HG03442 (cell line): ENCODE results near the gene BRICD5.
A peak's percentile ranks its signal among the peaks of the same experiment; 100 is the strongest.
"Not testable (repeated sequence)": the region's sequence is repeated elsewhere in the genome, so short reads cannot be mapped to it uniquely, and the experiment has no call there.

Source experiments
- ATAC-seq: cut with Tn5 transposase; IDR thresholded peaks from one replicate; pipeline ENCODE4 v1.9.1; 2021; ENCODE audit warnings: mild to moderate bottlenecking, moderate library complexity; ENCODE audit not compliant: unreplicated experiment

Gene BRICD5

GRCh38 chr16:2210386-2211365 lies at the start of gene BRICD5:
Gene BRICD5, minus strand, starts transcription at chr16:2210863. Its CDS starts 30 bp downstream, at chr16:2210833.
- no peak for ATAC-seq

- no peak for ATAC-seq
Measured at GRCh38 chr16:2260250-2260649, 49.6 kb upstream of the BRICD5 start.

GRCh38 chr16:2258530-2258929 lies 47.9 kb upstream of the BRICD5 start:
- ATAC-seq: not testable (repeated sequence)

- no peak for ATAC-seq
Measured at GRCh38 chr16:2257726-2258125, 47.1 kb upstream of the BRICD5 start.

GRCh38 chr16:2256531-2257140 lies 46.0 kb upstream of the BRICD5 start:
- no peak for ATAC-seq

GRCh38 chr16:2253293-2253692 lies 42.6 kb upstream of the BRICD5 start:
- ATAC-seq: no peak

GRCh38 chr16:2252806-2253148 lies 42.1 kb upstream of the BRICD5 start:
- ATAC-seq: no peak

- ATAC-seq: peak; percentile 84
Measured at GRCh38 chr16:2251296-2252111, 40.8 kb upstream of the BRICD5 start, which contains the start of gene ECI1. Gene ECI1, minus strand, starts transcription at chr16:2251587. Its CDS starts 21 bp downstream, at chr16:2251566.

GRCh38 chr16:2250652-2251295 lies 40.1 kb upstream of the BRICD5 start:
- ATAC-seq: no peak

- no peak for ATAC-seq
Measured at GRCh38 chr16:2246301-2246885, 35.7 kb upstream of the BRICD5 start.

GRCh38 chr16:2244926-2245795 lies 34.5 kb upstream of the BRICD5 start:
- no peak for ATAC-seq

GRCh38 chr16:2244301-2244700 lies 33.6 kb upstream of the BRICD5 start:
- ATAC-seq: no peak

- ATAC-seq: no peak
Measured at GRCh38 chr16:2243781-2244180, 33.1 kb upstream of the BRICD5 start.

- no peak for ATAC-seq
Measured at GRCh38 chr16:2243031-2243528, 32.4 kb upstream of the BRICD5 start.

GRCh38 chr16:2242598-2242997 lies 31.9 kb upstream of the BRICD5 start:
- ATAC-seq: no peak

- not testable (repeated sequence) for ATAC-seq
Measured at GRCh38 chr16:2240331-2240730, 29.7 kb upstream of the BRICD5 start.

GRCh38 chr16:2238838-2239675 lies 28.4 kb upstream of the BRICD5 start:
- ATAC-seq: no peak

- ATAC-seq: no peak
Measured at GRCh38 chr16:2238150-2238837, 27.6 kb upstream of the BRICD5 start.
